Ishikawa (cell line): ENCODE measurements around the gene B3GLCT.

Experiments
- EP300 ChIP-seq: IDR thresholded peaks from 2 replicates; pipeline ENCODE4 v1.6.1; 2012; ENCODE audit warnings: borderline replicate concordance
- REST ChIP-seq: IDR thresholded peaks from 2 replicates; pipeline ENCODE4 v1.6.1; 2012; ENCODE audit warnings: low read depth, mild to moderate bottlenecking
- ZBTB7A ChIP-seq: IDR thresholded peaks from 2 replicates; pipeline ENCODE4 v1.6.1; 2012; ENCODE audit warnings: low read depth

DNA sequence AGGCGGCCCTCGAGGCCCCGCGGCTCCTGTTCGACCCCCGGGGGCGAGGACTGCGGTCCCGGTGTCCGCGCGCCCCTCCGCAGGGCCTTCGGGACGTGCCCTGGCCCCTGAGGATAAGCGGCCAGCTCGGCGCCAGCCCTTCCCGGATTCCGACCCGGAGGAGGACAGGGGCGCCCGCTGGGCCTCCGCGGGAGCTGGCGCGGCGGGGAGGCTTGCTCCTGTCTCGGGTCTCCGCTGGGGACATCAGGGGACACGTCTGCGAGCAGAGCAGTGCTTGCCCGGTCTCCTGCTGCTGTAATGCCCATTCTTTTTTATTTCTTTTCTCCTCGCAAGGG lies 829 bp downstream of the B3GLCT start:
- TF ChIP-seq EP300 (no peak), REST (no peak), ZBTB7A (peak; percentile 74; the same call in 1 of the 2 replicates)
